ENCODE measurements around the gene KRT78.

The KRT78 gene

DNA sequence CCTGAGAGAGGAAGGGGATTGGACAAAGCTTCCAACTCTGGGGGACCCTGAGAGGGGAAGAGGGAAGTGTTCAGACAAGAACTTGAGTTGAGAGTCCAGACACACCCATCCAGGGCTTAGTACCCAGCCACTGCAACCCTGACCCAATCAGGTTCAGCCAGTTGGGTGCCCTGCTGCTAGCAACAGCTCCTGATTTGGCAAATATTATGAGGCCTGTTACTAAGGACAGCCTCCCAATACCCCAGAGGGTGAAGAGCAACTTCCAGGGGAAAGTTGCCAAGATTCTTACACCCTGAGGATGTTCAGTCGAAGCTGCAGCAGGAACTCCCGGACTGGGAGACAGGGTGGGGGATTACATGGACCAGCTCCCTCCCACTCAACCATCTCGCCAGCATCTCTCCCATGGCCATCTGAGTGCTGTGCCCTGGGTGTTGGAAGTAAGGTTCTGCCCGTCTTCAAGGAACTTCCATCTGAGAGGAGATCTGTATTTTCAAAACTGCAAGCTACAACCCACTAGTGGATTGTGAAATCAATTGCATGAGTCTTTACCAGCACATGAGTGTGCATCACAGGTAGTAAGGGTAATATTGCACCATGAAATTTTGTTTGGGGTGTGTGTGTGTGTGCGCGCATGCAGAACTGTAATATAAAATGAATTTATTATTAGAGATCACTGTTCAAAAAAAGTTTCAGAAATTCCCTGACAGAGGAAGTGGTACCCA, 11.5 kb upstream of the KRT78 start:
- TF ChIP-seq GATA2 (IDR thresholded peaks at IDR 0.05; ENCODE audit: low read depth, low read length) (no peak), GATA3 (IDR thresholded peaks at IDR 0.05; ENCODE audit: low read depth, low read length) (no peak)

DNA sequence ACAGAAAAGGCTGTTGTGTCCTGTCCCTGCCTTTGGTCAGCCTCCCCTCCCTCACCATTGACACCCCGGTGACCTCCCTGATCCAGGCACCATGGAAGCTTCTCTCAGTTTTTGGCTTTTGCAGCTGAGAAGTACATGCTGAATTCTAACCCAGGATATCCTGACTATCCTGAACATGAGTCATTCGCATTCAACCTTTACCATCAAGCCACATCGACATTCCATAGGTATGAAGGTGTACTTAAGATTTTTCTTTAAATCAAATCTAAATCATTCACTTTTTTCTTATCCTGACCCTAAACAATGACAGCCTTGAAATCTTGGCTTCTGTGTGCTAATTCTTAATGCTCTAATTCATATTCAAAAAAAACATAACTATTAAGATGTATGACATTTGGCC, 8.7 kb upstream of the KRT78 start:
- no peak for TF ChIP-seq GATA3 (IDR thresholded peaks at IDR 0.05; ENCODE audit: low read depth, low read length)
- TF ChIP-seq GATA2 (IDR thresholded peaks at IDR 0.05; ENCODE audit: low read depth, low read length), result no peak

- TF ChIP-seq GATA3 (IDR thresholded peaks at IDR 0.05; ENCODE audit: low read depth, low read length) (no peak), GATA2 (IDR thresholded peaks at IDR 0.05; ENCODE audit: low read depth, low read length) (no peak)
Observed at GRCh38 chr12:52856787-52857186, 8.0 kb upstream of the KRT78 start.

DNA sequence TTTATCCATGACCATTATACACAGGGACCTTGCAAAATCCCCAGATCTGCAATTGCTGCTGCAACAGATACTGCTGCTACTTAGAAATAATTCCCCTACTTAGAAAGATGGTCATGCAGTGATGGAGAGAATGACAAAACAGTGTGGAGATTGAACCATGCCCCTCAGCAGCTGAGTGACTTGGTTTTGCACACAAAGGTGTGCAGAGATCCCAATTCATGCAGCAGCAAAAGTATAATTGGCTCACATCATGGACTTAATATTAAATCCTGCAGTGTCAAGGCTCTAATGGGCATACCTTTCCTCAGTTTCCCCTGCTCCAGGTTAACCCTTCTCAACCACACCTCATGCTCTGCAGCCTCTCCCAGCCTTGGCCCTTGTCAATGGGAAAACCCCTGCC, 3.0 kb upstream of the KRT78 start:
- TF ChIP-seq GATA3 (IDR thresholded peaks at IDR 0.05; ENCODE audit: low read depth, low read length) (no peak), GATA2 (IDR thresholded peaks at IDR 0.05; ENCODE audit: low read depth, low read length) (no peak)

- no peak for TF ChIP-seq GATA3 (IDR thresholded peaks at IDR 0.05; ENCODE audit: low read depth, low read length)
Observed at GRCh38 chr12:52850681-52851080, 1.9 kb upstream of the KRT78 start.

DNA sequence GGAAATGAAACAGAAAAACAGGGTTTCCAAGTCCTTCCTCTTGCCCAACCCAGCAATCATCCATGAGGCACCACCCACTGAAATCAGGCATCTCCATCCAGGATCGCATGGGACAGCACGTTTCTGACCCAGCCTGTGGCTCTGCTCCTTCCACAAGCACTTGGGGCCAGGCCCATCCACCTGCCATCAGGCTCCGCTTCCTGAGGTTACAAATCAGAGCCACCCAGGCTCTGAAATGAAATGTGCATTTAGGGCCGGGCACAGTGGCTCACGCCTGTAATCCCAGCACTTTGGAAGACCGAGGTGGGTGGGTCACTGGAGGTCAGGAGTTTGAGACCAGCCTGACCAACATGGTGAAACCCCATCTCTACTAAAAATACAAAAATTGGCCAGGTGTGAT, 717 bp upstream of the KRT78 start:
- TF ChIP-seq GATA2 (IDR thresholded peaks at IDR 0.05; ENCODE audit: low read depth, low read length), result no peak
- TF ChIP-seq GATA3 (IDR thresholded peaks at IDR 0.05; ENCODE audit: low read depth, low read length), result no peak

DNA sequence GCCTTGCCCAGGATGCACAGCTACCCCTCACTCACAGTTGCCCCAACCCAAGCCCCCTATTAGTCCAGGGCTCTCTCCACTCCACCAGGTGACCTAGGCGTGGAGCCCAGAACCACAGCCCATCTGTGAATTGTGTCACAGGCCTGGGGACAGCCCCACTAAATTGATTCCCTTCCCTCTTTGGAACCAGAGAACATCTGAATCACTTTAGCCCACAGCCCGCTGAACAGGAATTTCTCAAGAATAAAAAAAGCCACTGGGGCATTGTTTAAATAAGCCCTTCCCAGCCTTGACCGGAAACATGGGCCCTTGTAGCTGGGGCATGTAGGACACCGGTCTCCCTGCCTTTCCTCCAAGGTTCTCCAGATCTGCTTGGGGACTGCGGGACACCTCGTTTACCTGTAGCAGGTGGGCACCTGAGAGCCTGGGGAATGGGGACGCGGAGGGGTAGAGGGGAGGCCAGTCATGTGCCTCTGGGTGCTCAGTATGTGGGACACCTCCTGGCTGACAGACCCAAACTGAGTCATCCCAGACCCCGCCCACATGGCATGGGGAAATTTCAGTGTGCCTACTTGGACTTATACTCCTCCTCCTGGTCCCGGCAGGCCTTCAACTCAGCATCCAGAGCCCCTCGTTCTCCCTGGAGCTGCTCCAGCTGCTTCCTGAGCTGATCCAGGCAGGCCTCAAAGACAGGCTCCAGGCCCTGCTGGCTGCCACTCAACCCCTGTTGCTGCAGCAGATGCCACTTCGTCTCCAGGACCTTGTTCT, 1.3 kb downstream of the KRT78 start:
- TF ChIP-seq GATA2 (IDR thresholded peaks at IDR 0.05; ENCODE audit: low read depth, low read length) (no peak), GATA3 (IDR thresholded peaks at IDR 0.05; ENCODE audit: low read depth, low read length) (no peak)

- TF ChIP-seq GATA3 (IDR thresholded peaks at IDR 0.05; ENCODE audit: low read depth, low read length) (no peak), GATA2 (IDR thresholded peaks at IDR 0.05; ENCODE audit: low read depth, low read length) (no peak)
Observed at GRCh38 chr12:52846356-52846970, 2.3 kb downstream of the KRT78 start.

GRCh38 chr12:52845946-52846345, 2.8 kb downstream of the KRT78 start:
- no peak for TF ChIP-seq GATA2 (IDR thresholded peaks at IDR 0.05; ENCODE audit: low read depth, low read length)
- TF ChIP-seq GATA3 (IDR thresholded peaks at IDR 0.05; ENCODE audit: low read depth, low read length), result no peak

GRCh38 chr12:52844386-52844785, 4.4 kb downstream of the KRT78 start:
- TF ChIP-seq GATA3 (IDR thresholded peaks at IDR 0.05; ENCODE audit: low read depth, low read length) (no peak), GATA2 (IDR thresholded peaks at IDR 0.05; ENCODE audit: low read depth, low read length) (no peak)

DNA sequence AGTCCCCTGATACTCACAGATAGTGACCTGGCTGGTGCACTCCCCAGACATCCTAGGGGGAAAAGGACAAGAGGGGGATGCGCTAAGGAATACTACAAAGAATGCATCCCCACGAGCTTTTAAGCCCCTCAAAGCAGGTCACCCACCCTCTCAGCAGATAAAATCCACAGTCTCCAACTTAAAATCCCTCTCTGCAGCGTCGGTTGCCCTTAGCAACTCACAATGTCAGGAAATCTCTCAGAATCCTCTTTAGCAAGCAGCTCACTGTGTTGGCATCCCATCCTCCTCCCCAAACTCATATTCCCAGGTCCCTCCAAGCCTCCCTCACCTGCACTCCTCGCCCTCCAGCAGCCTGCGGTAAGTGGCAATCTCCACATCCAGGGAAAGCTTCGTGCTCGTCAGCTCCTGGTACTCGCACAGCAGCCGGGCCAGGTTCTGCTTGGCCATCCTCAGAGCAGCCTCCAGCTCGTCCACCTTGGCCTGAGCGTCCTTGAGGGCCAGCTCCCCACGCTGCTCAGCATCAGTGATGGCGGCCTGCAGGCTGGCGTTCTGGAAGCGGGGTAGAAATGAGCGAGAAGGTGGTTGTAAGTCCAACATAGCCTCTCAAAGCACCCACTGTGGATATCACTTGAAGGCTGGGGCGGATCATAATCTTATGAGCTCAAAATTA, 9.2 kb downstream of the KRT78 start:
- TF ChIP-seq GATA3 (IDR thresholded peaks at IDR 0.05; ENCODE audit: low read depth, low read length) (no peak), GATA2 (IDR thresholded peaks at IDR 0.05; ENCODE audit: low read depth, low read length) (no peak)

GRCh38 chr12:52838609-52839435, 10.0 kb downstream of the KRT78 start:
- no peak for TF ChIP-seq GATA2 (IDR thresholded peaks at IDR 0.05; ENCODE audit: low read depth, low read length)
- no peak for TF ChIP-seq GATA3 (IDR thresholded peaks at IDR 0.05; ENCODE audit: low read depth, low read length)

DNA sequence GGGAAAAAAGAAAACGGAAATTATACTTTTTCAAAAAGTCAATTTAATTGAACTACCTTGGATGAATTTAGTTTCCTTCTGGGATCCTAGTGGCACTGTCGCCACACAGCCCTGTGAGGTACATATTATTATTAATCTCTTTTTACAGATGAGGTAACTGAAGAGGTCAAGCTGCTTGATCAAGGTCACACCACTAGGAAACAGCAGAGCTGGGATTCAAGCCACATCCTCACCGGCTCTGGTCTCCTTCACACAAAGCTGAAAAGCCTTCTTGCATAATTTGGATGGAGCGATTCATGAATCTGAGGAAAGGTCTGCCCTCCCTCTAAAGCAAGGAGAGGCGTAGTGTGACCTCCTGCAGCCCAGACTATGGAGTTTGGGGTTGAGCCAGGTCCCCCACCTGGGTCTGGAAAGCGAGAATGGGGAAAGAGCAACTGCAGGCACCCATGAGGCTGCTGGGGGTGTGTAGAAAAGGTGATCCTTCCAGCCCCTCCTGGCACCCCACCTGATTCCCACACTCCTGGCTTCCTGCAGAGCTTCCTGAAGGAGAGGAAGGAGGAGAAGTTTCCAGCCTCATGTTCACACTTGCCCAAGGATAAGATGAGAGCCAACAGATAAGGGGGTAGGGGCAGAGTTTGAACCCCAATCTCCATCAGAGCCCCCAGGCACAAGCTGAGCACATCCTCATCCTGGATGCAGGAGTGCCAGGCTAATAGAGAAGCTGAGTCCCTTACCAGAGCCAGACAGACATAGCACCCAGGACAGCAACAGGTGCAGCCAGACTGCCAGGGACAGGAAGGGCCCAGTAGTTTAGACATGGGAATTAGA, 10.8 kb downstream of the KRT78 start:
- TF ChIP-seq GATA2 (IDR thresholded peaks at IDR 0.05; ENCODE audit: low read depth, low read length), result no peak
- no peak for TF ChIP-seq GATA3 (IDR thresholded peaks at IDR 0.05; ENCODE audit: low read depth, low read length)

Measured in SH-SY5Y (cell line).